Adrenal gland (tissue), 5 donors: Measurements from ENCODE around the gene MBOAT1.

Experiments
- CTCF ChIP-seq, 6 experiments: fragments of 450-650 bp in 4 of 6; fragments of 200-600 bp in 2 of 6; sonication (generic) in 1 of 6; IDR thresholded peaks; 1 replicate in 5 of 6; 2 replicates in 1 of 6; pipeline versions ENCODE4 v1.5.1 to v1.8.0; 2016 to 2021; ENCODE audit warnings: antibody characterized with exemption in 6 of 6, mild to moderate bottlenecking in 2 of 6, moderate library complexity in 1 of 6
- POLR2A ChIP-seq, 2 donors: fragments of 450-650 bp; IDR thresholded peaks; one replicate each; pipeline ENCODE4 v1.6.1; 2017; ENCODE audit warnings: antibody characterized with exemption in 2 of 2, mild to moderate bottlenecking in 2 of 2, moderate library complexity in 1 of 2
- donor health status: DM: no; HTN: no; CAD: no.

DNA sequence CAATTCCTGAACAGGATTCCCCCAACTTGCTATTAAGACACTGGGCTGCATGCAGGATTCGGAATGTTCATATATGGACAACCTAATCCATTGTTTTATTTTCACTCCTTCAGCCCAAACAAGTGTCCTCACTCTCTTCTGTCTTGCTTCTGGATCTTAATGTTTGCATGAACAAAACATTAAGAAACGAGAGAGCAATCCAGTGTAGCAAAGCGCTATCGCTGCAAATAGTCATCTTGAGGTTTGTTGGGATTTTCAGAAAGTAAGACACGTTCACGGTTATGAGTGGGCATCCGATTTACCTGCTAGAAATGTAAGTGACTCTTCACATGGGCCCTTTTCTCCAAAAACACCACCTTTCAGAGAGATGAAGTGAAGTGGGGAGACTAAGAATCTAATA is 156.4 kb downstream of the MBOAT1 start:
- TF ChIP-seq CTCF (IDR thresholded peaks at IDR 0.05) (no peak), POLR2A (IDR thresholded peaks at IDR 0.05) (no peak)
